GM23338 (cell line): ENCODE data around the gene INO80C. TPM values are rescaled to one million over a fixed set of nuclear protein-coding genes. Genes with fewer than 3 reads are reported as not detected.

Experiments
- ATAC-seq: fragments of 200-7000 bp; cut with Tn5 transposase; 3 replicates; pipeline ENCODE4 v1.9.1; 2020
- DNase-seq: peaks from one replicate; pipeline ENCODE4 v3.0.0-alpha.2; 2015; ENCODE audit warnings: low spot score
- H2AFZ ChIP-seq: fragments of 200-600 bp; sonication (generic); 2 replicates; pipeline ENCODE4 v1.8.0; 2016; ENCODE audit warnings: antibody characterized with exemption, mild to moderate bottlenecking, moderate library complexity
- H3F3A ChIP-seq: fragments of 200-600 bp; sonication (generic); replicated peaks from 2 replicates; pipeline ENCODE4 v1.8.0; 2017; ENCODE audit warnings: antibody characterized with exemption, mixed run types, low read depth
- H3K27ac ChIP-seq: fragments of 200-600 bp; sonication (generic); 2 replicates; pipeline ENCODE4 v1.6.1; 2016; ENCODE audit warnings: low read depth
- H3K27me3 ChIP-seq: fragments of 200-600 bp; sonication (generic); 2 replicates; pipeline ENCODE4 v1.8.0; 2016; ENCODE audit warnings: mild to moderate bottlenecking, mixed run types, moderate library complexity; ENCODE audit not compliant: insufficient read depth
- H3K36me3 ChIP-seq: fragments of 200-600 bp; sonication (generic); 2 replicates; pipeline ENCODE4 v1.8.0; 2016; ENCODE audit warnings: mild to moderate bottlenecking; ENCODE audit not compliant: insufficient read depth
- H3K4me1 ChIP-seq: fragments of 200-600 bp; sonication (generic); 2 replicates; pipeline ENCODE4 v1.8.0; 2016; ENCODE audit warnings: mild to moderate bottlenecking, moderate library complexity; ENCODE audit not compliant: insufficient read depth
- H3K4me2 ChIP-seq: fragments of 200-600 bp; sonication (generic); 2 replicates; pipeline ENCODE4 v1.7.1; 2017; ENCODE audit warnings: mixed run types
- H3K4me3 ChIP-seq: fragments of 200-600 bp; sonication (generic); 2 replicates; pipeline ENCODE4 v1.6.1; 2016; ENCODE audit warnings: mixed run types
- H3K79me2 ChIP-seq: fragments of 200-600 bp; sonication (generic); replicated peaks from 2 replicates; pipeline ENCODE4 v1.8.0; 2017; ENCODE audit warnings: mild to moderate bottlenecking; ENCODE audit not compliant: insufficient read depth
- H3K9me2 ChIP-seq: fragments of 200-600 bp; sonication (generic); 2 replicates; pipeline ENCODE4 v1.8.0; 2017; ENCODE audit not compliant: insufficient read depth
- H4K20me1 ChIP-seq: fragments of 200-600 bp; sonication (generic); replicated peaks from 2 replicates; pipeline ENCODE4 v1.8.0; 2017; ENCODE audit warnings: mild to moderate bottlenecking; ENCODE audit not compliant: insufficient read depth
- H3K27ac Mint-ChIP-seq: 2 replicates; pipeline ENCODE4 v1.8.0; 2020; ENCODE audit warnings: inconsistent platforms, mild to moderate bottlenecking, moderate library complexity, mixed read lengths
- H3K27me3 Mint-ChIP-seq: 3 replicates; pipeline ENCODE4 v1.8.0; 2022; ENCODE audit warnings: low read depth, mild to moderate bottlenecking, moderate library complexity, mixed read lengths, inconsistent platforms; ENCODE audit not compliant: insufficient read depth, poor library complexity
- H3K36me3 Mint-ChIP-seq: 3 replicates; pipeline ENCODE4 v1.8.0; 2021; ENCODE audit warnings: low read depth, mild to moderate bottlenecking, inconsistent platforms, moderate library complexity, mixed read lengths
- H3K4me1 Mint-ChIP-seq: 3 replicates; pipeline ENCODE4 v1.8.0; 2020; ENCODE audit warnings: mild to moderate bottlenecking, inconsistent platforms, mixed read lengths
- H3K4me3 Mint-ChIP-seq: 3 replicates; pipeline ENCODE4 v1.8.0; 2021; ENCODE audit warnings: moderate library complexity, mild to moderate bottlenecking, inconsistent platforms, mixed read lengths
- H3K9me3 Mint-ChIP-seq: 3 replicates; pipeline ENCODE4 v1.8.0; 2020; ENCODE audit warnings: moderate library complexity, mild to moderate bottlenecking, inconsistent platforms, mixed read lengths
- EZH2 ChIP-seq: fragments of 200-600 bp; sonication (generic); IDR thresholded peaks from one replicate; pipeline ENCODE4 v1.8.0; 2017; ENCODE audit warnings: antibody characterized with exemption, mild to moderate bottlenecking, low read depth; ENCODE audit not compliant: unreplicated experiment
- EZH2phosphoT487 ChIP-seq: fragments of 200-600 bp; sonication (generic); IDR thresholded peaks from one replicate; pipeline ENCODE4 v1.8.1; 2018; ENCODE audit warnings: antibody characterized with exemption; ENCODE audit not compliant: unreplicated experiment
- JUNB ChIP-seq: IDR thresholded peaks from one replicate; pipeline ENCODE4 v1.6.1; 2016; ENCODE audit warnings: antibody characterized with exemption; ENCODE audit not compliant: unreplicated experiment
- STAT1 ChIP-seq: IDR thresholded peaks from one replicate; pipeline ENCODE4 v1.6.1; 2016; ENCODE audit warnings: antibody characterized with exemption; ENCODE audit not compliant: unreplicated experiment
- ZNF331 ChIP-seq: fragments of 250-450 bp; sonication (Bioruptor Pico); IDR thresholded peaks from 2 replicates; pipeline ENCODE4 v1.5.0; 2020; ENCODE audit warnings: low read depth, mild to moderate bottlenecking, moderate library complexity
- polyA plus RNA-seq: library from polyadenylated mRNA; unstranded; fragments of >200 nt; fragmentation: Nextera tagmentation; extraction: Ambion mirVana; gene quantifications from 2 replicates; pipeline ENCODE4 v1.2.1, GENCODE V29; 2016
- total RNA-seq: library from RNA; depleted of rRNA; stranded (reverse); fragments of >200 nt; shearing (Covaris generic); gene quantifications from 2 replicates; pipeline ENCODE4 v1.2.3, GENCODE V29; 2014
- TF ChIP-seq, protein P1 (sequence below): fragments of 250-450 bp; sonication (Bioruptor Pico); IDR thresholded peaks from 2 replicates; pipeline ENCODE4 v1.5.0; 2020; ENCODE audit warnings: mild to moderate bottlenecking, moderate library complexity
- TF ChIP-seq, protein P2 (sequence below): IDR thresholded peaks from 2 replicates; pipeline ENCODE4 v1.6.1; 2016; ENCODE audit warnings: antibody characterized with exemption

The INO80C gene
- total and polyA plus RNA-seq, 2 experiments from 2014 or later, result 16.3 to 52.3 TPM

DNA sequence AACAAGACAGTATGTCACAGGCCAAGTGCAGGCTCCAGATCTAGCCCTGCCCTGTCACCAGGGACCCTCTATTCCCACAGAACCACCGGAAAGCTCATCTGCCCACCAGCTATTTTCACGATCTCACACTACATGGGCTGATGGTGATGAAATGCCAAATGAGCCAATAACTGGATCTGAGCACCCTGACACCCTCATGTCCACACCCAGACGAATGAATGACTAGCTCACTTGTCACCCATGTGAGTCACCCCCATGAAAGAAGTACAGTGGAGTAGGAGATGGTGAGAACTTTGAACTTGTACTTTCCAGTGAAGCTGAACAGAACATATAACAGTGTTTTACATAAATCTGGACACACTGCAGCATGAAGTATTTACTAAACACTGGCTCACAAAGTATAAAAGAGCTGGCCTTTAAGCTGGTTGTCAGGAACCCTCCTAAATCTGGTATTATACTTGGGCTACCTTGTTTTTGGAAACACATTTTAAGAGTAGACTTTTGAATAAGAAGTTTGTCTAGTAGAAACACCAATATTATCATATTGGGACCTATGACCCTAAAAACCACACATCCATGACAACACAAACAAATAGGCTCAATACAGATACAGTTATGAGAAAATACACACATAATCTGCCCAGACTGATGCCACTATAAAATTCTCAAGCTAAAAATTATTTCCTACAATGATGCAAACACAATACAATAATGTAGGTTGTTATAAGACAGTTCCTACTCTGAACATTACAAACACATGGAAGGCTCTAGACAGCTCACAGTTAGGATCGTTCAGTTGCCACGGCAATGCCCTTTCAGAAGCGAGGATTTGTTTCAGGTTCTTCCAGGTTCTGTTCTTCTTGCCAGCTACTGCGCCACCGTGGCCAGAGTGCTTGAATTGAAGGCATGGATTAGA lies 19.0 kb downstream of the INO80C start (continued):
- TF ChIP-seq, protein P1, sequence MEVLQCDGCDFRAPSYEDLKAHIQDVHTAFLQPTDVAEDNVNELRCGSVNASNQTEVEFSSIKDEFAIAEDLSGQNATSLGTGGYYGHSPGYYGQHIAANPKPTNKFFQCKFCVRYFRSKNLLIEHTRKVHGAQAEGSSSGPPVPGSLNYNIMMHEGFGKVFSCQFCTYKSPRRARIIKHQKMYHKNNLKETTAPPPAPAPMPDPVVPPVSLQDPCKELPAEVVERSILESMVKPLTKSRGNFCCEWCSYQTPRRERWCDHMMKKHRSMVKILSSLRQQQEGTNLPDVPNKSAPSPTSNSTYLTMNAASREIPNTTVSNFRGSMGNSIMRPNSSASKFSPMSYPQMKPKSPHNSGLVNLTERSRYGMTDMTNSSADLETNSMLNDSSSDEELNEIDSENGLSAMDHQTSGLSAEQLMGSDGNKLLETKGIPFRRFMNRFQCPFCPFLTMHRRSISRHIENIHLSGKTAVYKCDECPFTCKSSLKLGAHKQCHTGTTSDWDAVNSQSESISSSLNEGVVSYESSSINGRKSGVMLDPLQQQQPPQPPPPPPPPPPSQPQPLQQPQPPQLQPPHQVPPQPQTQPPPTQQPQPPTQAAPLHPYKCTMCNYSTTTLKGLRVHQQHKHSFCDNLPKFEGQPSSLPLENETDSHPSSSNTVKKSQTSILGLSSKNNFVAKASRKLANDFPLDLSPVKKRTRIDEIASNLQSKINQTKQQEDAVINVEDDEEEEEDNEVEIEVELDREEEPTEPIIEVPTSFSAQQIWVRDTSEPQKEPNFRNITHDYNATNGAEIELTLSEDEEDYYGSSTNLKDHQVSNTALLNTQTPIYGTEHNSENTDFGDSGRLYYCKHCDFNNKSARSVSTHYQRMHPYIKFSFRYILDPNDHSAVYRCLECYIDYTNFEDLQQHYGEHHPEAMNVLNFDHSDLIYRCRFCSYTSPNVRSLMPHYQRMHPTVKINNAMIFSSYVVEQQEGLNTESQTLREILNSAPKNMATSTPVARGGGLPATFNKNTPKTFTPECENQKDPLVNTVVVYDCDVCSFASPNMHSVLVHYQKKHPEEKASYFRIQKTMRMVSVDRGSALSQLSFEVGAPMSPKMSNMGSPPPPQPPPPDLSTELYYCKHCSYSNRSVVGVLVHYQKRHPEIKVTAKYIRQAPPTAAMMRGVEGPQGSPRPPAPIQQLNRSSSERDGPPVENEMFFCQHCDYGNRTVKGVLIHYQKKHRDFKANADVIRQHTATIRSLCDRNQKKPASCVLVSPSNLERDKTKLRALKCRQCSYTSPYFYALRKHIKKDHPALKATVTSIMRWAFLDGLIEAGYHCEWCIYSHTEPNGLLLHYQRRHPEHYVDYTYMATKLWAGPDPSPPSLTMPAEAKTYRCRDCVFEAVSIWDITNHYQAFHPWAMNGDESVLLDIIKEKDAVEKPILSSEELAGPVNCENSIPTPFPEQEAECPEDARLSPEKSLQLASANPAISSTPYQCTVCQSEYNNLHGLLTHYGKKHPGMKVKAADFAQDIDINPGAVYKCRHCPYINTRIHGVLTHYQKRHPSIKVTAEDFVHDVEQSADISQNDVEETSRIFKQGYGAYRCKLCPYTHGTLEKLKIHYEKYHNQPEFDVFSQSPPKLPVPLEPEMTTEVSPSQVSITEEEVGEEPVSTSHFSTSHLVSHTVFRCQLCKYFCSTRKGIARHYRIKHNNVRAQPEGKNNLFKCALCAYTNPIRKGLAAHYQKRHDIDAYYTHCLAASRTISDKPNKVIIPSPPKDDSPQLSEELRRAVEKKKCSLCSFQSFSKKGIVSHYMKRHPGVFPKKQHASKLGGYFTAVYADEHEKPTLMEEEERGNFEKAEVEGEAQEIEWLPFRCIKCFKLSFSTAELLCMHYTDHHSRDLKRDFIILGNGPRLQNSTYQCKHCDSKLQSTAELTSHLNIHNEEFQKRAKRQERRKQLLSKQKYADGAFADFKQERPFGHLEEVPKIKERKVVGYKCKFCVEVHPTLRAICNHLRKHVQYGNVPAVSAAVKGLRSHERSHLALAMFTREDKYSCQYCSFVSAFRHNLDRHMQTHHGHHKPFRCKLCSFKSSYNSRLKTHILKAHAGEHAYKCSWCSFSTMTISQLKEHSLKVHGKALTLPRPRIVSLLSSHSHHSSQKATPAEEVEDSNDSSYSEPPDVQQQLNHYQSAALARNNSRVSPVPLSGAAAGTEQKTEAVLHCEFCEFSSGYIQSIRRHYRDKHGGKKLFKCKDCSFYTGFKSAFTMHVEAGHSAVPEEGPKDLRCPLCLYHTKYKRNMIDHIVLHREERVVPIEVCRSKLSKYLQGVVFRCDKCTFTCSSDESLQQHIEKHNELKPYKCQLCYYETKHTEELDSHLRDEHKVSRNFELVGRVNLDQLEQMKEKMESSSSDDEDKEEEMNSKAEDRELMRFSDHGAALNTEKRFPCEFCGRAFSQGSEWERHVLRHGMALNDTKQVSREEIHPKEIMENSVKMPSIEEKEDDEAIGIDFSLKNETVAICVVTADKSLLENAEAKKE (CRISPR knock-in tag), result no peak
- TF ChIP-seq, protein P2, sequence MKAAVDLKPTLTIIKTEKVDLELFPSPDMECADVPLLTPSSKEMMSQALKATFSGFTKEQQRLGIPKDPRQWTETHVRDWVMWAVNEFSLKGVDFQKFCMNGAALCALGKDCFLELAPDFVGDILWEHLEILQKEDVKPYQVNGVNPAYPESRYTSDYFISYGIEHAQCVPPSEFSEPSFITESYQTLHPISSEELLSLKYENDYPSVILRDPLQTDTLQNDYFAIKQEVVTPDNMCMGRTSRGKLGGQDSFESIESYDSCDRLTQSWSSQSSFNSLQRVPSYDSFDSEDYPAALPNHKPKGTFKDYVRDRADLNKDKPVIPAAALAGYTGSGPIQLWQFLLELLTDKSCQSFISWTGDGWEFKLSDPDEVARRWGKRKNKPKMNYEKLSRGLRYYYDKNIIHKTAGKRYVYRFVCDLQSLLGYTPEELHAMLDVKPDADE, result no peak
- no peak for TF ChIP-seq JUNB
- no peak for TF ChIP-seq ZNF331 (CRISPR knock-in tag)
- no peak for TF ChIP-seq EZH2

DNA sequence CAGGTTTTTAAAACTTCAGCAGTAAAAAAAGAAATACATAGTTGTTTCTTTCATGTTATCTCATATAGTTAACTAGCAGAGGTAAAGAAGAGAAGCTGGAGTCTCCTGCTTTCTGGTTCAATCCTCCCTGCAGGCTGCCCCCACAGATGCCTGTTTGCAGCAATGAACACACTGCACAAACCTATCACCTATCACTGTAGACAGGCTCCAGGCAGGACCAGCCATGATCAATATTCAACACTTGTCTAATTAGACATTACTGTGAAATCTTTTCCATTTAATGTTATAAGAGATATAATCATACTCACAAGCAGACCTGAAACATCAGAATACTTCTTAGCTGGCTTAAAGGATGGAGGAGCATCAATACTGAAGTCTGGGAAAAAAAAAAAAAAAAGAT lies 19.8 kb downstream of the INO80C start:
- H3K9me3 Mint-ChIP-seq, result no peaks in the 10 kb centered on the region
- Histone ChIP-seq H3K9me2 (no peaks in the 10 kb centered on the region), H4K20me1 (peaks cover 3% of the 10 kb centered on the region; the same call in 1 of the 2 replicates), H2AFZ (no peak overlapping the region), H3K4me3 (no peak overlapping the region), H3K27ac (no peak overlapping the region), H3F3A (no peaks in the 10 kb centered on the region), H3K36me3 (0 out of 2 replicates have a peak, but pooled peaks cover 5% of the 10 kb centered on the region), H3K4me2 (no peak overlapping the region), H3K4me1 (no peaks in the 10 kb centered on the region), H3K27me3 (no peaks in the 10 kb centered on the region), H3K79me2 (peaks cover 34% of the 10 kb centered on the region)
- H3K4me1 Mint-ChIP-seq, result no peaks in the 10 kb centered on the region; the same call in 2 of the 3 replicates
- H3K4me3 Mint-ChIP-seq, result no peak overlapping the region
- no peak overlapping the region for H3K27ac Mint-ChIP-seq
- ATAC-seq (no peak), DNase-seq (no peak)
- H3K36me3 Mint-ChIP-seq, result peaks cover 33% of the 10 kb centered on the region
- H3K27me3 Mint-ChIP-seq, result no peaks in the 10 kb centered on the region
- TF ChIP-seq EZH2phosphoT487 (no peak), STAT1 (no peak)
- TF ChIP-seq, protein P1 (CRISPR knock-in tag), result no peak
